ENCODE results near the gene ETS1.

DNA sequence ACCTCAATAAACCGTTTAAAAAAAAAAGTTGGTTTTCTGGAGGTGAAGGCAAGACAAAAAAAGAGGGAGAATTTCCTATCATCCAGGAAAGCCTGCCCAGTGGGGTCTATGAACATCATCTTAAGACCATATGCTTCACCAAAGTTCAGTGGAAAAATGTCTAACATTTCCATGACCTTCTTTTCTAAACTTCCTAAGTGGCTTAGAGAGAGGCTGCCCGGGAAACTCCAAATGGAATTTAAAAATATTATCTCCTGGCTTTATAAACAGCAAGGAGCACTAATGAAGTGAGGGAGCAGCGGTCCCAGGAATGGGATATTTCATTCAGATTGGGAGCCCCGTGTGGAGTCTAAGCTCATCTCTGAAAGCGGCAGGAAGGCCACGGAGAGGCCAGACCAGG is 46.9 kb downstream of the ETS1 start:
- TF ChIP-seq, protein P1, sequence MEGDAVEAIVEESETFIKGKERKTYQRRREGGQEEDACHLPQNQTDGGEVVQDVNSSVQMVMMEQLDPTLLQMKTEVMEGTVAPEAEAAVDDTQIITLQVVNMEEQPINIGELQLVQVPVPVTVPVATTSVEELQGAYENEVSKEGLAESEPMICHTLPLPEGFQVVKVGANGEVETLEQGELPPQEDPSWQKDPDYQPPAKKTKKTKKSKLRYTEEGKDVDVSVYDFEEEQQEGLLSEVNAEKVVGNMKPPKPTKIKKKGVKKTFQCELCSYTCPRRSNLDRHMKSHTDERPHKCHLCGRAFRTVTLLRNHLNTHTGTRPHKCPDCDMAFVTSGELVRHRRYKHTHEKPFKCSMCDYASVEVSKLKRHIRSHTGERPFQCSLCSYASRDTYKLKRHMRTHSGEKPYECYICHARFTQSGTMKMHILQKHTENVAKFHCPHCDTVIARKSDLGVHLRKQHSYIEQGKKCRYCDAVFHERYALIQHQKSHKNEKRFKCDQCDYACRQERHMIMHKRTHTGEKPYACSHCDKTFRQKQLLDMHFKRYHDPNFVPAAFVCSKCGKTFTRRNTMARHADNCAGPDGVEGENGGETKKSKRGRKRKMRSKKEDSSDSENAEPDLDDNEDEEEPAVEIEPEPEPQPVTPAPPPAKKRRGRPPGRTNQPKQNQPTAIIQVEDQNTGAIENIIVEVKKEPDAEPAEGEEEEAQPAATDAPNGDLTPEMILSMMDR (conservative IDR thresholded peaks at IDR 0.05; ENCODE audit: low read length): no peak
- TF ChIP-seq EZH2phosphoT487 (IDR thresholded peaks at IDR 0.05; ENCODE audit: borderline replicate concordance, low read depth, low read length): no peak
